Activated naive CD8-positive, alpha-beta T cell treated with anti-CD3 and anti-CD28 coated beads, Interleukin-2, amount 50 U/mL, for 24 hours (primary cell): ENCODE data around the gene FBXO8.
"Not testable (repeated sequence)": the region's sequence is repeated elsewhere in the genome, so short reads cannot be mapped to it uniquely, and the experiment has no call there.

Source experiments
- ATAC-seq: fragments of 150-1000 bp; cut with Tn5 transposase; one replicate; pipeline ENCODE4 v1.10.0; 2021
- DNase-seq: peaks from one replicate; pipeline ENCODE4 v3.0.0; 2021
- H3K27ac Mint-ChIP-seq: one replicate; pipeline ENCODE4 v1.8.0; 2021; ENCODE audit warnings: mild to moderate bottlenecking, mixed read lengths
- H3K27me3 Mint-ChIP-seq: one replicate; pipeline ENCODE4 v1.8.0; 2021; ENCODE audit warnings: mixed read lengths
- H3K36me3 Mint-ChIP-seq: one replicate; pipeline ENCODE4 v1.8.0; 2021; ENCODE audit warnings: low read depth, mixed read lengths
- H3K4me1 Mint-ChIP-seq: one replicate; pipeline ENCODE4 v1.8.0; 2021; ENCODE audit warnings: mixed read lengths
- H3K4me3 Mint-ChIP-seq: one replicate; pipeline ENCODE4 v1.8.0; 2021; ENCODE audit warnings: mild to moderate bottlenecking, moderate library complexity, mixed read lengths
- H3K9me3 Mint-ChIP-seq: one replicate; pipeline ENCODE4 v1.8.0; 2021; ENCODE audit warnings: mixed read lengths

The FBXO8 gene

DNA sequence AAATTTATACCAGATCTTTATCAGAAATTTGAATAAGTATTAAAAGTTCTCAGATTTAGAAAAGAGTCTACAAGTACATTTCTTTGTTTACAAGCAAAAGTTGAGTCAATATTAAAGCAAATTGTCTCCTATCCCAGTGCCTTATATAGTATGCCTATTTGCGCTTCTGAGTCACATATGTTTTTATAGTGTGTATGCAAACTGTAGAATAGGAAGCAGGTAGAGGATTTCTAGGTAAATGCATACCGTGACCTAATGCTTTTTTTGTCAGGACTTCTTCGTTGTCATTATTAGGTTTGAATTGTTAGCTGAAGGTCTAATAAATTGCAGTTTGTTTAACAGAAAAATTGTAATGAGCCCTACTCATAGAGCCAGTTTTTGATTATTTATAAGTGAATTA, 22.5 kb upstream of the FBXO8 start:
- Mint-ChIP-seq H3K4me3 (no peak overlapping the region), H3K27me3 (no peaks in the 10 kb centered on the region), H3K4me1 (no peaks in the 10 kb centered on the region), H3K27ac (no peak overlapping the region), H3K9me3 (no peaks in the 10 kb centered on the region), H3K36me3 (peaks cover 36% of the 10 kb centered on the region)
- ATAC-seq (no peak), DNase-seq (no peak)

DNA sequence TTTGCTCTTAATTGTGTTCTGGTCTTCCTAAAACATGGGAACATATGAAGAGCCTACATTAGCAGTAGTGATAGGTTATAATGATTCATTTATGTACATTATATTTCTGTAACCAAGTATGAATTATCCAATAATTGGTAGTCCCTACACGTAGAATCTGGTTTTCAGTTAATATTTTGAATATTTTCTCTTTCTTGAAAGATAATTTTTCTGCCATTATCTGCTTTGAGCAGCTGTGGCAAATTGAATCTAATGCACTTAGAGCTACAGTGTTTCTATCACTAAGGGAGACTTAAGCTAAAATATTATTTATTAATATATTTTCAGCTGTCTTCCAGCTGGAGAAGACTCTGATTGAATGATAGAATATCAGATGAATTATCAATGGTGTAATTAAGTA, 21.2 kb upstream of the FBXO8 start:
- Mint-ChIP-seq H3K9me3 (no peaks in the 10 kb centered on the region), H3K4me3 (no peak overlapping the region), H3K27me3 (no peaks in the 10 kb centered on the region), H3K36me3 (peaks cover 44% of the 10 kb centered on the region), H3K4me1 (peaks cover 2% of the 10 kb centered on the region), H3K27ac (no peak overlapping the region)
- DNase-seq (no peak), ATAC-seq (no peak)

DNA sequence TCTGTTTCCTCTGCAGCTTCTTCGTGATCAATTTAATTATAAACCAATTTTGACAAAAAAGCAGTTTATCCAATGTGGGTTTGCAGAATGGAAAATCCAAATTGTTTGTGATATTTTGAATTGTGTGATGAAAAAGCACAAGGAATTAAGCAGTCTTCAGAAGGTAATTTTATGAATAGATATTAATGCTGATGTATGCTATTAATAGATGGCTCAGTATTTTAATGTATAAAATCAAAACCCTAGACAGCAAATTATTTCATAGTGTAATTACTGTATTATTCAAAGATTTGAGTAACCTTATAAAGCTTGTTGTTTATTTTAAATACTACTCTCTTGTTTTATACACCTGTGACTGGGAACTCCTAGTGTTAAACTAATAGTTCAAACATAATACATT, 20.2 kb upstream of the FBXO8 start:
- Mint-ChIP-seq H3K27me3 (no peaks in the 10 kb centered on the region), H3K4me3 (no peak overlapping the region), H3K9me3 (no peaks in the 10 kb centered on the region), H3K4me1 (peaks cover 2% of the 10 kb centered on the region), H3K36me3 (peaks cover 45% of the 10 kb centered on the region), H3K27ac (no peak overlapping the region)
- DNase-seq (no peak), ATAC-seq (no peak)

DNA sequence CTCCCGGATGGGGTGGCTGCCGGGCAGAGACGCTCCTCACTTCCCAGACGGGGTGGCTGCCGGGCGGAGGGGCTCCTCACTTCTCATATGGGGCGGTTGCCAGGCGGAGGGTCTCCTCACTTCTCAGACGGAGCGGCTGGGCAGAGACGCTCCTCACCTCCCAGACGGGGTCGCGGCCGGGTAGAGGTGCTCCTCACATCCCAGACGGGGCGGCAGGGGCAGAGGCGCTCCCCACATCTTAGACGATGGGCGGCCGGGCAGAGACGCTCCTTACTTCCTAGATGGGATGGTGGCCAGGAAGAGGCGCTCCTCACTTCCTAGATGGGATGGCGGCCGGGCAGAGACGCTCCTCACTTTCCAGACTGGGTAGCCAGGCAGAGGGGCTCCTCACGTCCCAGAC, 11.7 kb upstream of the FBXO8 start:
- H3K27me3 Mint-ChIP-seq, H3K4me1 Mint-ChIP-seq, H3K27ac Mint-ChIP-seq, H3K4me3 Mint-ChIP-seq, DNase-seq, ATAC-seq: not testable (repeated sequence)
- Mint-ChIP-seq H3K36me3 (peaks cover 53% of the 10 kb centered on the region), H3K9me3 (peaks cover 22% of the 10 kb centered on the region)

DNA sequence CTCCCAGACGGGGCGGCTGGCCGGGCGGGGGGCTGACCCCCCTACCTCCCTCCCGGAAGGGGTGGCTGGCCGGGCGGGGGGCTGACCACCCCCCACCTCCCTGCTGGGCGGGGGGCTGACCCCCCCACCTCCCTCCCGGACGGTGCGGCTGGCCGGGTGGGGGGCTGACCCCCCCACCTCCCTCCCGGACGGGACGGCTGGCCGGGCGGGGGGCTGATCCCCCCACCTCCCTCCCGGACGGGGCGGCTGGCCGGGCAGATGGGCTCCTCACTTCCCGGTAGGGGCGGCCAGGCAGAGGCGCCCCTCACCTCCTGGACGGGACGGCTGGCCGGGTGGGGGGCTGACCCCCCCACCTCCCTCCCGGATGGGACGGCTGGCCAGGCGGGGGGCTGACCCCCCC, 11.2 kb upstream of the FBXO8 start:
- H3K4me3 Mint-ChIP-seq, H3K27ac Mint-ChIP-seq, H3K27me3 Mint-ChIP-seq, DNase-seq, H3K4me1 Mint-ChIP-seq, ATAC-seq: not testable (repeated sequence)
- peaks cover 22% of the 10 kb centered on the region for H3K9me3 Mint-ChIP-seq
- peaks cover 49% of the 10 kb centered on the region for H3K36me3 Mint-ChIP-seq

DNA sequence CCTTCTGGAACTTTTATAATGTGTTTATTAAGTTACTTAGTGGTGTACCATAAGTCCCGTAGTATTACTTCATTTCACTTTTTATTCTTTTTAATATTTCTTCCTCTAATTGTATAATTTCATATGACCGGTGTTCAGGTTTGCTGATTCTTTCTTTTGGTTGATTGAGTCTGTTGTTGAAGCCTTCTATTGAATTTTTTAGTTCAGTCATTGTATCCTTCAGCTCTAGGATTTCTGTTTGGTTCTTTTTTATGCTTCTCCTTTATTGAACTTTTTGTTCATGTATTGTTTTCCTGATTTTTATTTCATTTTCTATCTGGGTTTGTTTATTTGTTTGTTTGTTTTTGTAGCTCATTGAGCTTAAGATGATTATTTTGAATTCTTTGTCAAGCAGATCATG, 9.0 kb upstream of the FBXO8 start:
- Mint-ChIP-seq H3K9me3 (peaks cover 22% of the 10 kb centered on the region), H3K4me1 (peaks cover 5% of the 10 kb centered on the region), H3K4me3 (no peak overlapping the region), H3K36me3 (peaks cover 39% of the 10 kb centered on the region), H3K27me3 (no peaks in the 10 kb centered on the region), H3K27ac (no peak overlapping the region)
- DNase-seq = no peak
- ATAC-seq = no peak

DNA sequence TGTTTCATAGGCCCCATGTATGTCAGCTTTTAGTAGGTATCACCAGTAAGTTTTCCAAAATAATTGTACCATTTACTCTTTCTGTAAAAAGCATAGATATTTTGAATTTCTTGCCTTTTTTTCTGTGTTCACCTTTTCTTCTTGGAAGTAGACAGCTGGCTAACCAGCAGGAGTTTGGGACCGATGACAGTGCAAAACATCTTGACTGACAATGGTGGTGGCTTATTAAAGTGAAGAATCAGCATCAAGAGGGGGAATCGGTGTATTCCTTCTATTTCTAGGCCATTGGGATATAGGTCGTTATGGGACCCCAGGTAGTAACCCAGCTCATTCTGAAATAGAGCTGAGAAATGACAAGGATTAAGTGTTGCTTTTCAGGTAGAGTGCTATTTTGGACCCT, 3.4 kb upstream of the FBXO8 start:
- peaks cover 14% of the 10 kb centered on the region for H3K36me3 Mint-ChIP-seq
- no peak for ATAC-seq
- H3K4me3 Mint-ChIP-seq = no peak overlapping the region
- peaks cover 6% of the 10 kb centered on the region for H3K9me3 Mint-ChIP-seq
- no peak overlapping the region for H3K27ac Mint-ChIP-seq
- H3K4me1 Mint-ChIP-seq = peaks cover 30% of the 10 kb centered on the region
- H3K27me3 Mint-ChIP-seq = no peaks in the 10 kb centered on the region
- no peak for DNase-seq

DNA sequence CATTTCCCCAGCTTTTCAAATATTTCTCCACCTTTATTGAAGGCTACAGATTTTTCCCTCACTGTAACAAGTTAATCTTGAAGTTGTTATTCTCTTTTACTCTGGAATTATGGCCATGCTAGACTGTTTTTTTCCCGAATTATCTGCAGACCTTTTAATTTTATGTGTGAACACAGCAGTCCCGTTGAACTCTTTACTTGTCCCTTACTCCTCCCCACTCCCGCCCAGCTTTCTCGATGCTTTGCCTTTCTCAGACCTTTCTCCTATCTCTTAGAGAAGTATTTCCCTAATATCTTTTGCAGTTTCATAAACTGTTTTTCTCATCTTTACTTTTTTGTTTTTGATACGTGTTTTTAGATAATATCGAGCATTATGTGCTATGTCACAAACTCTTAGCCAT, 1.0 kb upstream of the FBXO8 start:
- Mint-ChIP-seq H3K36me3 (peaks cover 9% of the 10 kb centered on the region), H3K9me3 (peaks cover 2% of the 10 kb centered on the region), H3K27me3 (no peaks in the 10 kb centered on the region), H3K4me3 (peak overlapping the region; percentile 99), H3K27ac (peak overlapping the region; percentile 99), H3K4me1 (peaks cover 50% of the 10 kb centered on the region)
- peak; percentile 4 for DNase-seq
- ATAC-seq = no peak

DNA sequence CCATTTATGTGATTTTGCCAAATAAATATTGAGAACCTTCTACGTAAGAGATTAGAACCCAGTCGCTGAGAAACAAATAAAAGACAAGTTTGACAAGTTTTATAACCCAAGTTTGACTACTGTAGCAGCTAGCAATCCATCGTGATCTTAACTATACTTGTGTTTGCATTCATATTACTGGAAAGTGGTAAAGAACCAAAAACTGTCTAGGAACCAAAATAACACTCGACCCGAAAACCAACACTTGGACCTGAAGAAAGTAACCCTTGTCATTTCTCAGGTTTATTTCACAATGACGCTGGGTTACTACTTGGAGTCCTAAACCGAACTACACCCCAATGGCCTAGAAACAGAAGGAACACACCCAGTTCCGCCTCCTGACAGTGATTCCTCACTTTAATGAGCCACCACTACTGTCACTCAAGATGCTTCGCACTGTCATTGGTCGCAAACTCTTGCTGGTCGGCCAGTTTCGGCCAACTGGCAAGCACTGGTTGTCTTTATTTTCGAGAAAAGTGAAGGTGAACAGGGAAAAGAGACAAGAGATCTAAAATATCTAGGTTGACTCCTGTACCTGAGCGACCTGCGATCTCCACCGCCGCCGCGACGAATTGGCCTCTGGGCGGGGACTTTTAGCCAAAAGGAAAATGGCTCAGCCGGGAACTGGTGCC, 496 bp downstream of the FBXO8 start:
- DNase-seq (peak; percentile 68), ATAC-seq (peak; percentile 98)
- Mint-ChIP-seq H3K27ac (peak overlapping the region; percentile 99), H3K4me3 (peak overlapping the region; percentile 99), H3K27me3 (no peaks in the 10 kb centered on the region), H3K9me3 (peaks cover 7% of the 10 kb centered on the region), H3K4me1 (peaks cover 65% of the 10 kb centered on the region), H3K36me3 (peaks cover 14% of the 10 kb centered on the region)

DNA sequence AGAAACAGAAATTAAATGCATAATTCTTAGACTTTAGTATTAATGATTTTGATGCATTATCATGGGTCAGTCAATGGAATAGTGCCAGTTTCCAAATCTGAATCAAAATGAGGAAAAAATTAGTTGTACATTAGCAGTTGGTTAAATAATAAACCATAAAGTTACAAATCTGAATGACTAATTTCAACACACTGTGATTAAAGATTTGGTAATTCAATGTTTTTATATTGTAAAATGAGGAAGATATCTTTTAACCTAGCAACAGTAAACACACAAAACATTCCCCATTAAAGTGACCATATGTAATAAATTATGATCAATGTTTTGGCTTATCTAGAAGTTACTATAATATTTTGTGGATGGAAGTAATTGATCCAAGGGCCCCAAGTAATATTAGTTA, 1.6 kb downstream of the FBXO8 start:
- Mint-ChIP-seq H3K27ac (no peak overlapping the region), H3K9me3 (peaks cover 7% of the 10 kb centered on the region), H3K4me3 (peak overlapping the region; percentile 99), H3K4me1 (peaks cover 68% of the 10 kb centered on the region), H3K36me3 (peaks cover 11% of the 10 kb centered on the region), H3K27me3 (no peaks in the 10 kb centered on the region)
- ATAC-seq (no peak), DNase-seq (no peak)

DNA sequence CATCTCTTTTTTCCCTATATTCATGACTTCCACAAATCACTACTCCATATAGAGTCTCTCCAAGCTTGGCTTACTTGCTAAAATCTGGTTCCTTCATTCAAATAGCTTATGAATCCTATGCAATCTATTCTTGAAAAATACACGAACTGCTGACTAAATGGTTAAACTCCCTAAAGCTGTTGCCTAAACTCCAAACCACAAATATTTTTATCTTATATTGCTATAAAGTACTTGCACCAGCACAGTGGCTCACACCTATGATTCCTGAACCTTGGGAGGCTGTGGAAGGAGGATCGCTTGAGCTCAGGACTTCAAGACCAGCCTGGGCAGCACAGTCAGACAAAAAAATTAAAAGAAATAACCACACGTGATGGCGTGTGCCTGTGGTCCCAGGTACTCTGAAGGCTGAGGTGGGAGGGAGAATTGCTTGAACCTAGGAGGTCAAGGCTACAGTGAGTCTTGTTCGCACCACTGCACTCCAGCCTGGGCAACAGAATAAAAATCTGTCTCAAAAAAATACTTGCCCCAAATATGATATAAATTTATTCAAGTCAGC, 2.2 kb downstream of the FBXO8 start:
- Mint-ChIP-seq H3K4me1 (peaks cover 68% of the 10 kb centered on the region), H3K4me3 (no peak overlapping the region), H3K36me3 (peaks cover 11% of the 10 kb centered on the region), H3K9me3 (peaks cover 7% of the 10 kb centered on the region), H3K27me3 (no peaks in the 10 kb centered on the region), H3K27ac (no peak overlapping the region)
- ATAC-seq (no peak), DNase-seq (no peak)

DNA sequence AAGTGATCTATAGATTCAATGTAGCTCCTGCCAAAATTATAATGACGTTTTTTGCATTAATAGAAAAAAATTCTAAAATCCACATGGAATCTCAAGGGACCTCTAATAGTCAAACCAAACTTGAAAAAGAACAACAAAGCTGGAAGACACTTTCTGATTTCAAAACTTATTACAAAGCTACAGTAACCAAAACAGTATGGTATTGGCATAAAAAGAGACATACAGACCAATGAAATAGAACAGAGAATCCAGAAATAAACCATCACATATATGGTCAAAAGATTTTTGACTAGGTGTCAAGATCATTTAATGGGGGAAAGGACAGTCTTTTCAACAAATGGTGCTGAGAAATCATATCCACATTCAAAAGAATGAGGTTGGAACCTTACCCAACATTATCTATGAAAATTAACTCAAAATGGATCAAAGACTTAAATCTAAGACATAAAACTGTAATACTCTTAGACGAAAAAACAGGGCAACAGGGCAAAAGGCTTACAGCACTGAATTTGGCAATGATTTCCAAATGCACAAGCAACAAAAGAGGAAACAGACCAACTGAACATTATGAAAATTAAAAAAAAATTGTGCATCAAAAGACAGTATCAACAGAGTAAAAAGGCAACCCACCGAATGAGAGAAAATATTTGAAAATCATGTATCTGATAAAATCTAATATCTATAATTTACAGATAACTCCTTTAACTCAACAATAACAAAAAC, 3.9 kb downstream of the FBXO8 start:
- Mint-ChIP-seq H3K27ac (no peak overlapping the region), H3K36me3 (peaks cover 11% of the 10 kb centered on the region), H3K27me3 (no peaks in the 10 kb centered on the region), H3K4me1 (peaks cover 63% of the 10 kb centered on the region), H3K9me3 (peaks cover 7% of the 10 kb centered on the region), H3K4me3 (no peak overlapping the region)
- no peak for DNase-seq
- no peak for ATAC-seq

DNA sequence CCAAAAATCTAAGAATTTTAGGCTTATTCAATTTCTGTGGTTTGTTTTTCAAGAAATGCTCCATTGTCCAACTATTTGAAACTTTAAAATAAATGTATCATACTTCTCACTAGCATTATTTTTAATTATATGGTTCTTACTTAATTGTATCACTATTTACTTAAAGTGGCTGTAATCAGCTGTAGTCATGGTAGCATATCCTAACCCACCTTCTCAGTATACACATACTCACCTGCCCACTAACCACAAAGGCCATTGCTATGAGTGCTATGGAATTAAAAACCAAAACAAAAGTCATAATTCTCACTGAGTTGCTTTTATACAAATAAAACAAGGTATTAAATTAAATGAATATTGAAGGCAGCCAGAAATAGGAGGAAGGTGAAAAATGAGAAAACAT, 5.0 kb downstream of the FBXO8 start:
- peaks cover 60% of the 10 kb centered on the region for H3K4me1 Mint-ChIP-seq
- no peak overlapping the region for H3K27ac Mint-ChIP-seq
- H3K36me3 Mint-ChIP-seq = peaks cover 11% of the 10 kb centered on the region
- ATAC-seq = peak; percentile 34
- no peak for DNase-seq
- peaks cover 7% of the 10 kb centered on the region for H3K9me3 Mint-ChIP-seq
- H3K27me3 Mint-ChIP-seq = no peaks in the 10 kb centered on the region
- H3K4me3 Mint-ChIP-seq = no peak overlapping the region

DNA sequence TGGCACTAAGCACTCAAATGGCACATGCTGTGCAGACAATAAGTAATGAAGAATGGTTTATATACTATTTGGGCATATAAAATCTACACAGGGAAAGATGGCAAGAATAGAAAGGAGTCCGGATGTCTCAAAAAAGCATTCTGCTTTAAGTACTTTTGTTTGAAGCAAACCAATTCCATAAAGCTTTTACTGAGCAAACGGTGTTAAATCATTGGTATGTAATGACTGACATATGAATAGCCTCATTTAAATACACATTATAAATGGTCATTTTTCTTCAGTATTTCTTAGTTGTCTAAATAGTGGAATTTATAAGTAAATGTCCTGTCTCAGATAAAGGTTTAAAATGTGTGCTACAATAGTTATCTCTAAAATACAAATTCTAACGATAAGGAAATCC, 6.0 kb downstream of the FBXO8 start:
- no peak overlapping the region for H3K27ac Mint-ChIP-seq
- H3K4me3 Mint-ChIP-seq = no peak overlapping the region
- DNase-seq (no peak), ATAC-seq (no peak)
- H3K4me1 Mint-ChIP-seq = peaks cover 55% of the 10 kb centered on the region
- H3K27me3 Mint-ChIP-seq = no peaks in the 10 kb centered on the region
- H3K36me3 Mint-ChIP-seq = peaks cover 11% of the 10 kb centered on the region
- peaks cover 7% of the 10 kb centered on the region for H3K9me3 Mint-ChIP-seq

DNA sequence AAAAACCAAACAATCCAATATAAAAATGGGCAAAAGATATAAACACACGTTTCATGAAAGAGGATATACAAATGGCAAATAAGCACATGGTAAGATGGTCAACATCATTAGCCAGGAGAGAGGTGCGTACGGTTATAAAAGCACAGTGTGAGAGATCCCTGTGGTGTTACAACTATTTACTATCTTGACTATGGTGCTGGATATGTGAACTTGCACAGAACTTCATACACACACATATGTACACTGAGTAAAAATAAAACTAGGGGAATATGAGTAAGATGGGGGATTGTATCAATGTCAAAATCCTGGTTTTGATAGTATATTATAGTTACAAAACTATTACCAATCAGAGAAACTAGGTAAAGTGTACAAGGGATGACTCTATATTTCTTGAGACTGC, 8.4 kb downstream of the FBXO8 start:
- Mint-ChIP-seq H3K4me3 (no peak overlapping the region), H3K27me3 (no peaks in the 10 kb centered on the region), H3K9me3 (peaks cover 7% of the 10 kb centered on the region), H3K27ac (no peak overlapping the region), H3K4me1 (peaks cover 38% of the 10 kb centered on the region), H3K36me3 (peaks cover 10% of the 10 kb centered on the region)
- DNase-seq (no peak), ATAC-seq (no peak)
